ENCODE measurements around the gene CPLX1. TPM values are rescaled to one million over a fixed set of nuclear protein-coding genes. Genes with fewer than 3 reads are reported as not detected.

CPLX1 gene
- polyA plus RNA-seq, 1 donor (not counting 4 experiments of a cell fraction or from before 2014, with no cell fraction given), result 0.04 TPM

- H3K9ac ChIP-seq (ENCODE audit: control insufficient read depth, extremely low read depth, insufficient read depth, low read length), result no peak overlapping the region
- TF ChIP-seq EZH2 (IDR thresholded peaks at IDR 0.05; ENCODE audit: low read length), result no peak
- TF ChIP-seq, protein P1, sequence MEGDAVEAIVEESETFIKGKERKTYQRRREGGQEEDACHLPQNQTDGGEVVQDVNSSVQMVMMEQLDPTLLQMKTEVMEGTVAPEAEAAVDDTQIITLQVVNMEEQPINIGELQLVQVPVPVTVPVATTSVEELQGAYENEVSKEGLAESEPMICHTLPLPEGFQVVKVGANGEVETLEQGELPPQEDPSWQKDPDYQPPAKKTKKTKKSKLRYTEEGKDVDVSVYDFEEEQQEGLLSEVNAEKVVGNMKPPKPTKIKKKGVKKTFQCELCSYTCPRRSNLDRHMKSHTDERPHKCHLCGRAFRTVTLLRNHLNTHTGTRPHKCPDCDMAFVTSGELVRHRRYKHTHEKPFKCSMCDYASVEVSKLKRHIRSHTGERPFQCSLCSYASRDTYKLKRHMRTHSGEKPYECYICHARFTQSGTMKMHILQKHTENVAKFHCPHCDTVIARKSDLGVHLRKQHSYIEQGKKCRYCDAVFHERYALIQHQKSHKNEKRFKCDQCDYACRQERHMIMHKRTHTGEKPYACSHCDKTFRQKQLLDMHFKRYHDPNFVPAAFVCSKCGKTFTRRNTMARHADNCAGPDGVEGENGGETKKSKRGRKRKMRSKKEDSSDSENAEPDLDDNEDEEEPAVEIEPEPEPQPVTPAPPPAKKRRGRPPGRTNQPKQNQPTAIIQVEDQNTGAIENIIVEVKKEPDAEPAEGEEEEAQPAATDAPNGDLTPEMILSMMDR (optimal IDR thresholded peaks at IDR 0.05 in 1 of 3, IDR thresholded peaks at IDR 0.05 in 1 of 3, conservative IDR thresholded peaks at IDR 0.05 in 1 of 3; ENCODE audit: extremely low read depth in 1 of 3, insufficient read depth in 2 of 3, low read length in 3 of 3), result no peak
- no peak overlapping the region for H2AFZ ChIP-seq (ENCODE audit: control insufficient read depth, low read length)
- no peaks in the 10 kb centered on the region for H3K9me3 ChIP-seq (ENCODE audit: control insufficient read depth, low read depth, low read length)
- no peaks in the 10 kb centered on the region for H3K79me2 ChIP-seq (ENCODE audit: control insufficient read depth, insufficient read depth, low read length)
- dilution Hi-C loops (cut with MboI; ENCODE audit: extremely low pct_ligation_motif_present, low sequenced_read_pairs), result no loop called here
- no peak overlapping the region for H3K4me3 ChIP-seq (ENCODE audit: control insufficient read depth in 2 of 3, extremely low read depth in 1 of 3, insufficient read depth in 2 of 3, low read depth in 1 of 3, low read length in 3 of 3)
- DNase-seq (ENCODE audit: low read depth, low spot score) (no peak), FAIRE-seq (no peak)
- H3K27ac ChIP-seq (ENCODE audit: control insufficient read depth, insufficient read depth, low read length), result no peak overlapping the region
- no peaks in the 10 kb centered on the region for H3K4me1 ChIP-seq (ENCODE audit: control insufficient read depth, extremely low read depth, insufficient read depth, low read length)
- no peaks in the 10 kb centered on the region for H3K9me1 ChIP-seq (ENCODE audit: control insufficient read depth, extremely low read depth, insufficient read depth, low read length)
- H3K27me3 ChIP-seq (ENCODE audit: control insufficient read depth, extremely low read depth, insufficient read depth, low read length), result no peaks in the 10 kb centered on the region
- H4K20me1 ChIP-seq (ENCODE audit: control insufficient read depth, extremely low read depth, insufficient read depth, low read length), result no peaks in the 10 kb centered on the region
- H3K36me3 ChIP-seq (ENCODE audit: control insufficient read depth in 2 of 2, extremely low read depth in 1 of 2, insufficient read depth in 2 of 2, low read length in 2 of 2), result peaks cover 16 to 24% of the 10 kb centered on the region in 2 experiments
- no peak overlapping the region for H3K4me2 ChIP-seq (ENCODE audit: control insufficient read depth, extremely low read depth, insufficient read depth, low read depth, low read length)
Measured at GRCh38 chr4:857461-857860, 31.5 kb upstream of the CPLX1 start.

GRCh38 chr4:856225-856901 lies 30.4 kb upstream of the CPLX1 start:
- no peak overlapping the region for H3K9ac ChIP-seq (ENCODE audit: control insufficient read depth, extremely low read depth, insufficient read depth, low read length)
- DNase-seq (ENCODE audit: low read depth, low spot score) (no peak), FAIRE-seq (no peak)
- no peaks in the 10 kb centered on the region for H3K27me3 ChIP-seq (ENCODE audit: control insufficient read depth, extremely low read depth, insufficient read depth, low read length)
- no peak overlapping the region for H3K4me3 ChIP-seq (ENCODE audit: control insufficient read depth in 2 of 3, extremely low read depth in 1 of 3, insufficient read depth in 2 of 3, low read depth in 1 of 3, low read length in 3 of 3)
- H4K20me1 ChIP-seq (ENCODE audit: control insufficient read depth, extremely low read depth, insufficient read depth, low read length), result no peaks in the 10 kb centered on the region
- TF ChIP-seq EZH2 (IDR thresholded peaks at IDR 0.05; ENCODE audit: low read length), result no peak
- TF ChIP-seq, protein P1 (optimal IDR thresholded peaks at IDR 0.05 in 1 of 3, IDR thresholded peaks at IDR 0.05 in 1 of 3, conservative IDR thresholded peaks at IDR 0.05 in 1 of 3; ENCODE audit: extremely low read depth in 1 of 3, insufficient read depth in 2 of 3, low read length in 3 of 3), result no peak
- H3K9me3 ChIP-seq (ENCODE audit: control insufficient read depth, low read depth, low read length), result no peaks in the 10 kb centered on the region
- H3K4me1 ChIP-seq (ENCODE audit: control insufficient read depth, extremely low read depth, insufficient read depth, low read length), result no peaks in the 10 kb centered on the region
- no peak overlapping the region for H2AFZ ChIP-seq (ENCODE audit: control insufficient read depth, low read length)
- H3K4me2 ChIP-seq (ENCODE audit: control insufficient read depth, extremely low read depth, insufficient read depth, low read depth, low read length), result no peak overlapping the region
- no peaks in the 10 kb centered on the region for H3K79me2 ChIP-seq (ENCODE audit: control insufficient read depth, insufficient read depth, low read length)
- H3K36me3 ChIP-seq (ENCODE audit: control insufficient read depth in 2 of 2, extremely low read depth in 1 of 2, insufficient read depth in 2 of 2, low read length in 2 of 2), result peaks cover 18 to 24% of the 10 kb centered on the region in 2 experiments
- no peaks in the 10 kb centered on the region for H3K9me1 ChIP-seq (ENCODE audit: control insufficient read depth, extremely low read depth, insufficient read depth, low read length)
- no peak overlapping the region for H3K27ac ChIP-seq (ENCODE audit: control insufficient read depth, insufficient read depth, low read length)
- dilution Hi-C loops (cut with MboI; ENCODE audit: extremely low pct_ligation_motif_present, low sequenced_read_pairs), result no loop called here

Data from keratinocyte (primary cell).